Measurements from ENCODE around the gene DOP1A. TPM values are rescaled to one million over a fixed set of nuclear protein-coding genes. Genes with fewer than 3 reads are reported as not detected.

The DOP1A gene
- total RNA-seq, 1 donor from 2014 or later, result 29.5 TPM

DNA sequence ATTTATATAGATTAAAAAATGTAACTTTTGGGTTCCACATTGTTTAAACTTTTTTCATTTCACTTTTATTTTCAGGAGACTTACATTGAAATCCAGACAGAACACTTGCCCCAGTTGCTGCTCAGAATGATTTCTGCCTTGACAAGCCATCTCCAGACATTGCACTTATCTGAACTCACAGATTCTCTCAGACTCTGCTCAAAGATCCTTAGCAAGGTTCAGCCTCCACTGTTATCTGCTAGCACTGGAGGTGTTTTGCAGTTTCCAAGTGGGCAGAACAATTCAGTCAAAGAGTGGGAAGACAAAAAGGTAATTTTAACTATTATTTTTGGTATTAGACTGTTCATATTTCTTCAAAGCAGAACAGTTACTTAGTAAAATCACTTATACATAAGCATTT is 58.0 kb downstream of the DOP1A start:
- H3K4me3 ChIP-seq (ENCODE audit: low read depth, low read length), result no peak overlapping the region
- TF ChIP-seq, protein P1, sequence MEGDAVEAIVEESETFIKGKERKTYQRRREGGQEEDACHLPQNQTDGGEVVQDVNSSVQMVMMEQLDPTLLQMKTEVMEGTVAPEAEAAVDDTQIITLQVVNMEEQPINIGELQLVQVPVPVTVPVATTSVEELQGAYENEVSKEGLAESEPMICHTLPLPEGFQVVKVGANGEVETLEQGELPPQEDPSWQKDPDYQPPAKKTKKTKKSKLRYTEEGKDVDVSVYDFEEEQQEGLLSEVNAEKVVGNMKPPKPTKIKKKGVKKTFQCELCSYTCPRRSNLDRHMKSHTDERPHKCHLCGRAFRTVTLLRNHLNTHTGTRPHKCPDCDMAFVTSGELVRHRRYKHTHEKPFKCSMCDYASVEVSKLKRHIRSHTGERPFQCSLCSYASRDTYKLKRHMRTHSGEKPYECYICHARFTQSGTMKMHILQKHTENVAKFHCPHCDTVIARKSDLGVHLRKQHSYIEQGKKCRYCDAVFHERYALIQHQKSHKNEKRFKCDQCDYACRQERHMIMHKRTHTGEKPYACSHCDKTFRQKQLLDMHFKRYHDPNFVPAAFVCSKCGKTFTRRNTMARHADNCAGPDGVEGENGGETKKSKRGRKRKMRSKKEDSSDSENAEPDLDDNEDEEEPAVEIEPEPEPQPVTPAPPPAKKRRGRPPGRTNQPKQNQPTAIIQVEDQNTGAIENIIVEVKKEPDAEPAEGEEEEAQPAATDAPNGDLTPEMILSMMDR (IDR thresholded peaks at IDR 0.05; ENCODE audit: insufficient read depth, low read length, severe bottlenecking), result no peak
- H3K27me3 ChIP-seq (ENCODE audit: control insufficient read depth, insufficient read depth, low read length), result no peaks in the 10 kb centered on the region
- peaks cover 17% of the 10 kb centered on the region for H3K36me3 ChIP-seq (ENCODE audit: control insufficient read depth, insufficient read depth, low read length)
- no peak for FAIRE-seq
- no peak for DNase-seq (ENCODE audit: low read depth)

DNA sequence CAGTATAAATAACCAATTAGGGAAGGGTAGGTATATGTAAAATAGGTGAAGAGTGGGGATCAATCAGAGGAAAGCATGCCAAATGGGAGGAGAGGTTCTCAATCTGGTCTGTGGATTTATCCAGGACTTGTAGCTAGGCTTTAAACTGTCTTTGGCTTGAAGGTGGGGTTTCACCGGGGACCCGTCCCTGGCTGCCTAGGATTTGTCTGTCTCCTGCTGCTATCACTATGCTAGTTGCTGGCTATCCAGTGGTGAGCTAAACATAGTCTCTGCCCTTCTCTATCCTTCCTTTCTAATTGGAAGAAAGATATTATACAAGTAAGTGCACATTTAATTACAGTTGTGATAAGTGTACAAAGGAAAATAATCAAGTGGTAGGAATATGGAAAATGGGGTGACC is 58.8 kb downstream of the DOP1A start:
- Histone ChIP-seq H3K27me3 (ENCODE audit: control insufficient read depth, insufficient read depth, low read length) (no peaks in the 10 kb centered on the region), H3K36me3 (ENCODE audit: control insufficient read depth, insufficient read depth, low read length) (peaks cover 17% of the 10 kb centered on the region), H3K4me3 (ENCODE audit: low read depth, low read length) (no peak overlapping the region)
- no peak for DNase-seq (ENCODE audit: low read depth)
- TF ChIP-seq, protein P1 (IDR thresholded peaks at IDR 0.05; ENCODE audit: insufficient read depth, low read length, severe bottlenecking), result no peak
- no peak for FAIRE-seq

DNA sequence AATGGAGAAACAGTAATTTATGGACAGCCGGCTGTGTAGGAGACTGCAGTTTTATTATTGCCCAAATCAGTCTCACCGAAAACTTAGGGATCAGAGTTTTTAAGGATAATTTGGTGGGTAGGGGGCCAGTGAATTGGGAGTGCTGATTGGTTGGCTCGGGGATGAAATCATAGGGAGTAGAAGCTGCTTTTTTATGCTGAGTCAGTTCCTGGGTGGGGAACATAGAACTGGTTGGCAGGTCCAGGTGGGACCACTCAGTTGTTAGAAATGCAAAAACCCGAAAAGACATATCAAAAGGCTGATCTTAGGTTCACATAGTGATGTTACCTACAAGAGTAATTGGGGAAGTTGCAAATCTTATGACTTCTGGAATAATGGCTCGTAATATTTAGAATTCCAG is 59.3 kb downstream of the DOP1A start:
- no peak for DNase-seq (ENCODE audit: low read depth)
- FAIRE-seq, result no peak
- peaks cover 17% of the 10 kb centered on the region for H3K36me3 ChIP-seq (ENCODE audit: control insufficient read depth, insufficient read depth, low read length)
- TF ChIP-seq, protein P1 (IDR thresholded peaks at IDR 0.05; ENCODE audit: insufficient read depth, low read length, severe bottlenecking), result no peak
- H3K4me3 ChIP-seq (ENCODE audit: low read depth, low read length), result no peak overlapping the region
- H3K27me3 ChIP-seq (ENCODE audit: control insufficient read depth, insufficient read depth, low read length), result no peaks in the 10 kb centered on the region

DNA sequence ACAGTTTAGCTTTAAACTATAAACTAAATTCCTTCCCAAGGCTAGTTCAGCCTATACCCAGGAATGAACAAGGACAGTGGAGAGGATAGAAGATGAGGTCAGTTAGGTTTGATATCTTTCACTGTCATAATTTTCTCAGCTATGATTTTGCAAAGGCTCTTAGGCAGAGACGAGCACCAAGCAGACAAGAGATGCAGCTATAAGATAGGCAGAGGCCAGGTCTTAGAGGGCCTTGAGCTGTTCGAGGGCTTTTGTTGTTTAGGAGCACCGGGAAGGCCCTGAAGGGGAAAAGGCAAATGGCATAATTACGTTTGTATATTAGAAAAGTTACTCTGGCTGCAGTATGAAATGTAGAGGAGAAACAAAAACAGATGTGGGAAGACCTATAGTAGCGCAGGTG is 59.8 kb downstream of the DOP1A start:
- H3K4me3 ChIP-seq (ENCODE audit: low read depth, low read length), result no peak overlapping the region
- H3K36me3 ChIP-seq (ENCODE audit: control insufficient read depth, insufficient read depth, low read length), result peaks cover 17% of the 10 kb centered on the region
- TF ChIP-seq, protein P1 (IDR thresholded peaks at IDR 0.05; ENCODE audit: insufficient read depth, low read length, severe bottlenecking), result no peak
- no peaks in the 10 kb centered on the region for H3K27me3 ChIP-seq (ENCODE audit: control insufficient read depth, insufficient read depth, low read length)
- FAIRE-seq, result no peak
- no peak for DNase-seq (ENCODE audit: low read depth)

DNA sequence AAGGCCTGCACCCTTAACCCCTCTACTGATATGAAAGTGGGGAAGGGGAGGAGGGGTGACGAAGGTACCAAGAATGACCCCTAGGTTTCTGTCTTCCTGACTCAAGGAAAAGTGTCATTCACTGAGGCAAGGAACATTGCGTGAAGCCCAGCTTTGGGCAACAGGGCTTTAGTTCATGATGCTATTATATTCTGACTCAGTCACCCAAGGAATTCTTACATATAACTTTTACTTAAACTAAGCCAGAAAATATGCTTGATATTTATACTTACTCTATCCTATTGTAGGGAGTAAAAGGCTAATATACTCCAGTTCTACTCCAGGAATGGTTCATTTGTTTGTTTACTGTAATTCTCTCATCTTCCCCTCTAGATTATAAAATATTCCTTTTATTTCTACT is 60.5 kb downstream of the DOP1A start:
- TF ChIP-seq, protein P1 (IDR thresholded peaks at IDR 0.05; ENCODE audit: insufficient read depth, low read length, severe bottlenecking), result no peak
- Histone ChIP-seq H3K36me3 (ENCODE audit: control insufficient read depth, insufficient read depth, low read length) (peaks cover 17% of the 10 kb centered on the region), H3K27me3 (ENCODE audit: control insufficient read depth, insufficient read depth, low read length) (no peaks in the 10 kb centered on the region), H3K4me3 (ENCODE audit: low read depth, low read length) (no peak overlapping the region)
- no peak for DNase-seq (ENCODE audit: low read depth)
- no peak for FAIRE-seq

DNA sequence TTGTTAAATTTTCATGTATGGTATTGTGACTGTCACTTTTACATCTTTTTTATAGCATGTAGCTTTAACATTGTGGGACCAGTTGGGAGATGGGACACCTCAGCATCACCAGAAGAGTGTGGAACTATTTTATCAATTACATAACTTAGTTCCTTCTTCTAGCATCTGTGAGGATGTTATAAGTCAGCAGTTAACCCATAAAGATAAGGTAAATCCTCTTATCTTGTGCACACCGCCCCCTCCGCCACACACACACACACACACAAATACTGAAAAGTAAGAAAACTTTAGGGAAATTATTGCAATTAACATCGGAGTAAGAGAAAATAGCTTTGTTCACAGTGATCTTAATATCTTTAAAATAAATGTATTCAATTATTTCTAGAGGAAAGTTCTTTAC is 64.7 kb downstream of the DOP1A start:
- H3K4me3 ChIP-seq (ENCODE audit: low read depth, low read length), result no peak overlapping the region
- no peak for FAIRE-seq
- no peak for DNase-seq (ENCODE audit: low read depth)
- TF ChIP-seq, protein P1 (IDR thresholded peaks at IDR 0.05; ENCODE audit: insufficient read depth, low read length, severe bottlenecking), result no peak
- H3K27me3 ChIP-seq (ENCODE audit: control insufficient read depth, insufficient read depth, low read length), result no peaks in the 10 kb centered on the region
- H3K36me3 ChIP-seq (ENCODE audit: control insufficient read depth, insufficient read depth, low read length), result peaks cover 7% of the 10 kb centered on the region

Data from bronchial epithelial cell (primary cell).